ENCODE measurements around the gene C17orf100.

The C17orf100 gene

GRCh38 chr17:6637458-6637840, 14.1 kb upstream of the C17orf100 start:
- ATAC-seq (no peak), DNase-seq (no peak)
- peaks cover 32% of the 10 kb centered on the region for H3K4me1 Mint-ChIP-seq
- no peaks in the 10 kb centered on the region for H3K9me3 Mint-ChIP-seq
- H3K36me3 Mint-ChIP-seq (ENCODE audit: low read depth), result peaks cover 28% of the 10 kb centered on the region
- no peak overlapping the region for H3K27ac Mint-ChIP-seq
- no peaks in the 10 kb centered on the region for H3K27me3 Mint-ChIP-seq
- no peak overlapping the region for H3K4me3 Mint-ChIP-seq

- DNase-seq, result no peak
- no peak for ATAC-seq
- Mint-ChIP-seq H3K4me3 (peak overlapping the region; percentile 96), H3K9me3 (no peaks in the 10 kb centered on the region), H3K27me3 (no peaks in the 10 kb centered on the region), H3K27ac (no peak overlapping the region), H3K4me1 (peaks cover 40% of the 10 kb centered on the region), H3K36me3 (ENCODE audit: low read depth) (peaks cover 29% of the 10 kb centered on the region)
These were observed 13.3 kb upstream of the C17orf100 start for GRCh38 chr17:6638046-6638908.

DNA sequence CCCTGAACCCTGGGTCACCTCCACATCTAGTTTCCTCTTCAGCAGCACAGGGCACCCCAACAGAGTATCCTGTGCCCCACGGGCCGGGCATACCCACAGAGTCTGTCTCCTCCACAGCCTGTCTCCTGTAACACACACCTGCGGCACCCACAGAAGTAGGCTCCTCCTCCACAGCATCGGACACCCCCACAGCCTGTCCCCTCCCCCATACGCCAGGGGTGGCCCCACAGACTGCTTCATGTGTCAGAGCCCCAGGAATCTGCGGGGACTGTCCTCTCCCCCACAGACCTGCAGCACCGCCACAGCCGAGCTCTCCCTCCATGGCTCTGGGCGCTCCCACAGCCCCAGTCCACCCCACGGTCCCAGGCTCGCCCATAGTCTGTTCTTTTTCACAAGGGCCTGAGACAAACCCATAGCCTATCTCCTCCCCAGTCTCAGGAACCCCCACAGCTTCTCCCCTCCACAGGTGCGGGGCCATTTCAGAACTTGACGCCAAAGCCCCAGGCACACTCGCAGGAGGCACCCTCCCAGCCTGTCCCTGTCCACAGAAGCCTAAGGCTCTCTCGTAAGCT, 12.5 kb upstream of the C17orf100 start:
- Mint-ChIP-seq H3K9me3 (no peaks in the 10 kb centered on the region), H3K27ac (no peak overlapping the region), H3K27me3 (no peaks in the 10 kb centered on the region), H3K4me3 (peak overlapping the region; percentile 96), H3K4me1 (peaks cover 48% of the 10 kb centered on the region), H3K36me3 (ENCODE audit: low read depth) (peaks cover 30% of the 10 kb centered on the region)
- DNase-seq (no peak), ATAC-seq (no peak)

DNA sequence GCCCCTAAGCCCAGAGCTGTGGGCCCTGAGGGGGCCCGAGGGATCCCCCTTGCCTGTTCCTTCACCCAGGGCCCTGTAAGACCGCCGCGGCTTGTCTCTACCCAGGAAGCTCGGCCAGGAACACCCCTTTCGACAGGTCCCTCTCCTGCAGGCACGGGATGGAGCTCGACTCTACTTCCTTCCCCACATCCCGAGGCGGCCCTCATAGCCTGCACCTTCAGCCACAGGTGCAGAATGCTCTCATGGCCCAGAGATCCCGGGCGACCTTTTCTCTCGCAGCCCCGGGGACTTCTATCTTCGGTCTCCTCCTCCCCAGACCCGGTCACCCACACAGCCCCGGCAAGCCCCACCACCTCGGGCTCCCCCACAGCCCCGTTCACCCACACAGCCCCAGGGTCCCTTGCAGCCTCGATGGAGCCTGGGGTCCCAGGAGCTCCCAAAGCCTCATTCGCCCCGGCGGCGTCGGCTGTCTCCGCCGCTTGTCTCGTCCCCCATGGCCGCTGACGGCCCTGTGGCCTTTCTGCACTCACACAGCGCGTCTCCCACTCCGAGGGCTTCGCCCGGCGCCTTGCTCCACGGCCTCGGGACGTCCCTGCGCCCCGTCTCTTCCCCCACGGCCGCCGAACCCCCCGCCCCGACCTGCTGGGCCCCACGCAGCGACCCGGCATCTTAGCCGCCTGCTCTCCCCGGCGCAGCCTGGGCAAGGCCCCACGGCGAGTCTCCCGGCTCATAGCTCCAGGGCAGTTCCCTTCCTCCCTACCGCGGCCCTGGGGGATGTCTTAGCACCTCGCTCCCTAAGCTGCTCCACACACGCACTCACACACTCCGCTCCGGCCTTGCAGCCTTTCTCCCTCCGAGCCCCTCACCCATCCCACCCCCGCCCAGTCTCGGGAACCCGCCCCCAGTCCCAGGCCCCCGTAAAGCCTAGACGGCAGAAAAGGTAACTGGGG, 11.7 kb upstream of the C17orf100 start:
- Mint-ChIP-seq H3K36me3 (ENCODE audit: low read depth) (peaks cover 31% of the 10 kb centered on the region), H3K9me3 (no peaks in the 10 kb centered on the region), H3K27ac (peak overlapping the region; percentile 99), H3K4me1 (peaks cover 56% of the 10 kb centered on the region), H3K4me3 (peak overlapping the region; percentile 96), H3K27me3 (no peaks in the 10 kb centered on the region)
- ATAC-seq, result peak; percentile 25
- peak; percentile 35 for DNase-seq

- Mint-ChIP-seq H3K4me3 (peak within 1 kb of the TSS; percentile 96), H3K4me1 (peaks cover 61% of the 10 kb centered on the region), H3K27ac (peak within 1 kb of the TSS; percentile 99)
These were observed 10.9 kb upstream of the C17orf100 start, which contains the start of the genes KIAA0753 and TXNDC17 for GRCh38 chr17:6640536-6641246. TSS of gene KIAA0753 (minus strand) at chr17:6640711. CDS start at chr17:6635103, 5,608 bp downstream. TSS of gene TXNDC17 (plus strand) at chr17:6641060. CDS start at chr17:6641083, 23 bp downstream.

GRCh38 chr17:6641247-6641863, 10.2 kb upstream of the C17orf100 start:
- Mint-ChIP-seq H3K4me1 (peaks cover 61% of the 10 kb centered on the region), H3K36me3 (ENCODE audit: low read depth) (peaks cover 37% of the 10 kb centered on the region)
- ATAC-seq, result no peak

More at GRCh38 chr17:6640536-6641246, 10.9 kb upstream of the C17orf100 start, which contains the start of the genes KIAA0753 and TXNDC17:
- DNase-seq, result peak; percentile 97
- ATAC-seq, result peak; percentile 88
- H3K27me3 Mint-ChIP-seq, result no peaks in the 10 kb centered on the region
- peaks cover 33% of the 10 kb centered on the region for H3K36me3 Mint-ChIP-seq (ENCODE audit: low read depth)
- no peaks in the 10 kb centered on the region for H3K9me3 Mint-ChIP-seq

GRCh38 chr17:6642592-6642991, 9.0 kb upstream of the C17orf100 start:
- ATAC-seq, result no peak
- peaks cover 37% of the 10 kb centered on the region for H3K36me3 Mint-ChIP-seq (ENCODE audit: low read depth)
- peak overlapping the region; percentile 96 for H3K4me3 Mint-ChIP-seq
- no peaks in the 10 kb centered on the region for H3K9me3 Mint-ChIP-seq
- H3K27ac Mint-ChIP-seq, result peak overlapping the region; percentile 99
- no peak for DNase-seq
- H3K4me1 Mint-ChIP-seq, result peaks cover 64% of the 10 kb centered on the region
- H3K27me3 Mint-ChIP-seq, result no peaks in the 10 kb centered on the region

More at GRCh38 chr17:6641247-6641863, 10.2 kb upstream of the C17orf100 start:
- DNase-seq, result no peak
- Mint-ChIP-seq H3K9me3 (no peaks in the 10 kb centered on the region), H3K27me3 (no peaks in the 10 kb centered on the region), H3K27ac (peak overlapping the region; percentile 99), H3K4me3 (peak overlapping the region; percentile 96)

GRCh38 chr17:6643451-6644125, 8.0 kb upstream of the C17orf100 start:
- Mint-ChIP-seq H3K4me1 (peaks cover 66% of the 10 kb centered on the region), H3K4me3 (peak overlapping the region; percentile 37), H3K27ac (peak overlapping the region; percentile 99)

DNA sequence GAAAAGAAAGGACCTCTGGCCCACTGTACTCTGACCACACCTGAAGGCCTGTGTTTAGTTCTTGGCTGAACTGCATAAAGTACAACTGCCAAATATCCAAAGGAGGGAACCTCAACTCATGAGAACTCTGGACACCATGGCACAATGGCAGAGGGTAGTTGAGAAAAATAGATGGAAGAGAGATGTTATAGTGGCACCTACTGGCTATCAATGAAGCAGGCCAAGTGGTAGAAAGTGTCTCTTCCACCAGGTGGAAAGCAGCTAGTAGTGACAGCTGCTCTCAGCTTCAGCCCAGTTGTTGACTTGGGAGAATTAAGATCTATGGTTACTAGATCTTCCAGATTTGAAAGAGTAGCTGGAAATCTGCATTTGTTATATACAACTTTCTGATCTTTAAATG, 3.4 kb upstream of the C17orf100 start:
- peaks cover 41% of the 10 kb centered on the region for H3K36me3 Mint-ChIP-seq (ENCODE audit: low read depth)

More at GRCh38 chr17:6643451-6644125, 8.0 kb upstream of the C17orf100 start:
- no peak for ATAC-seq
- Mint-ChIP-seq H3K9me3 (no peaks in the 10 kb centered on the region), H3K36me3 (ENCODE audit: low read depth) (peaks cover 46% of the 10 kb centered on the region), H3K27me3 (no peaks in the 10 kb centered on the region)
- no peak for DNase-seq

DNA sequence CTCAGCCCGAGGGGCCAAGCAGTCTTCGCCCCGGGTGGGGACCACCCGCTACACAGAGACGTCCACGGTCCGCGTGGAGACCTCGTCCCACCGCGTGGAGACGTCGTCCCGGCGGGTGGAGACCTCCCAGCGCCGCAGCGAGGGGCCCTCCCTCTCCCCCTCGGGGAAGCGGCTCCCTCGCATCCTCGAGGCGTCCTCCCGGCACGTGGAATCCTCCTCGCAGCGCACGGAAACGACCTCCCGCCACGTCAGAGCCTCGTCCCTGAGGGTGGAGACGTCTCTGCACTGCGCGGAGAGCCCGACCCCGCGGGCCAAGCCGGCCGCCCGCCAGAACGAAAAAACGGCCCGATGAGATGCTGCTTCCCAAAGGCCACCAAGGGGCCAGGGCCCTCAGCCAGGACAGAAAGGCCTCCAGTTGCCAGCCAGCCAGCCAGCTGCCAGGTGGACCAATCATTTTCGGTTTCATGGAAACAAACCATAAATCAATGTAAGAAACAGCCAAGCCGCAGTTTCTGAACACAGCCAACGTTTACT, 424 bp downstream of the C17orf100 start:
- Mint-ChIP-seq H3K9me3 (no peaks in the 10 kb centered on the region), H3K27me3 (peaks cover 6% of the 10 kb centered on the region), H3K4me3 (peak overlapping the region; percentile 59), H3K4me1 (peaks cover 56% of the 10 kb centered on the region), H3K36me3 (ENCODE audit: low read depth) (peaks cover 24% of the 10 kb centered on the region), H3K27ac (peak overlapping the region; percentile 46)
- DNase-seq, result peak; percentile 41
- ATAC-seq, result peak; percentile 20

More for the DNA sequence above, 3.4 kb upstream of the C17orf100 start:
- ATAC-seq (no peak), DNase-seq (no peak)
- Mint-ChIP-seq H3K27ac (no peak overlapping the region), H3K4me1 (peaks cover 68% of the 10 kb centered on the region), H3K27me3 (no peaks in the 10 kb centered on the region), H3K4me3 (no peak overlapping the region), H3K9me3 (no peaks in the 10 kb centered on the region)

DNA sequence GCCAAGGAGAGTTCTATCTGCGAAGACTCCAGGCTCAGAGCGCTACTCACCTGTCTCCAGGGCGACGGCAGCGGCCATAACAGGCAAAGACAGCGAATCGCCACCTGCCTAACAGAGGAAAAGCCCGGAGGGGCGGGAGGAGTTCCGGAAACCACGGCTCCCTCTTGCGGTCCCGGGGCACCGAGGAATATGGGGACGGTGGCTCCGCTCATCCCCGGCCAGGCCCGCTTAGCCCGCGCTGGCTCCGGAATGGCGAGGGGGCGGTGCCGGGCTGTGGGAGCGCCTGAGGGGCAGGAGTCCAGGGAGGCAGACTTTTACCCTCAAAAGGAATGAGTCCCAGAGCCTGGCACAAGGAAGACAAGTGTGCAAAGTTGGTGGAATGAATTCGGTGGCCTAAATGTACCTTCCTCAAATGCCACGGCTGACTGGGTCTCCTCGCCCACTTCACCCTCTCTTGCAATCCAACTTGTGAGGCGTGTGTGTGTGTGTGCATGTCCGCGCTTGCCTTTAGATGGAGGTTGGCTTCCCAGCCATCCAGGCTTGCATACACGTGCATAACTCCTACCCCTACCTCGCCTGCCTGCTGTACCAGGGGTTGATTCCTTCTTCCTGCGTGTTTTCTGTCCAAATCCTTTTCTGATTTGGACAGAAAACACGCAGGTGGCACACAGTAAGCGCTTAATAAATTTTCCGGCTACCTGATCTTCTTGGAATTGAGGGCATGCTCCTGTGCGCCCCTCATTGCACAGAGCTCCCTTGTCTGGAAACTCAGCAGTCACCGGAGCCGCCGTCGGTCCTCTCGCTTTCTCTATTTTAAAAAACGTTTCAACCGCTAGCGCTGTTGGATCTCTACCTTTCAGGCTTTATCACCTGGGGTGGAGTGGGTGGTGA, 3.5 kb downstream of the C17orf100 start:
- peaks cover 8% of the 10 kb centered on the region for H3K36me3 Mint-ChIP-seq (ENCODE audit: low read depth)
- H3K27ac Mint-ChIP-seq, result no peak overlapping the region
- peak overlapping the region; percentile 65 for H3K4me3 Mint-ChIP-seq
- H3K9me3 Mint-ChIP-seq, result no peaks in the 10 kb centered on the region
- H3K4me1 Mint-ChIP-seq, result peaks cover 48% of the 10 kb centered on the region
- no peak for ATAC-seq
- no peak for DNase-seq
- H3K27me3 Mint-ChIP-seq, result peaks cover 6% of the 10 kb centered on the region

Measured in activated naive CD8-positive, alpha-beta T cell treated with anti-CD3 and anti-CD28 coated beads, Interleukin-2, amount 50 U/mL, for 24 hours (primary cell).